ENCODE data around the gene HLA-DMA.

HLA-DMA gene

DNA sequence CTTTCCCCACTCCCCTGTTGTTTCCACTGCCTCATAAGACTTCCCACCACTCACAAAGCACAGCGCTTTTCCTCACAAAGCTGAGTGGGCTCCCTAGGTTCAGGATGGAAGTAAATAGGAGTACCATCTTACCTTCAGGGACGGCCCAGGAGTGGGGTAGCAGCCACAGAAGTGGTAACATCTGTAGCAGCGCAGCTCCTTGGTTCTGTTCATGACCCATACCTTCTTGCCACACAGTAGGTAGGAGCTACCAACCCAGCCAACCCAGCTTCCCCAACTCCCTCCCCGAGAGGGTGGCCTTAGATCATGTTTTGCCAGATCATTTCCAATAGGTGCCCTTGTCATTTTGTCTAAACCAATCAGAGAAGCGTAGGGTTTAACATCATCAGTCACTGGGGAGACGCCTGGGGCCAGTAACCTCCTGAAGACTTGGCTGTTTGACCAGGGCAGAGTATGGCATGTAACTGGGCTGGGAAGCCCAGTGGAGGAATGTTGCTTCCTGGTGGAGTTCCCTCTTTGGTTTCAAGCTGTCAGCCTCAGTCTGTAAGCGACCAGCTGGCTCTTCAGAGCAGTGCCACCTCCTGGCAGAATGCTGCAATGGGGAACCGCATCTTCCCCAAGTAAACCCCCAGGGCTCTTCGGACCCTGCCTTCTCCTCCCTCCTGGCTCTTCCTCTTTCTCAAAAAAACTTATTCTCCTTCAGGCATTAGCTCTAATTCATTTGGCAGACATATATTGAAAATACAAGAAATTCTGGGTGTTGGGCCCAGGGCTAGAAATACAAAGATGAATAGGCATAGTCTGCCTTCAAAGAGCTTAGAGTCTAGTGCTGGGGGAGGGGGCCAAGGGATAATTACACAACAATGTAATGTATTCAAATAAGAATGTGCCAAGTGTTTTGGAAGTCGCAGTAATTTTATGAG, at the start of gene HLA-DMA:
Gene HLA-DMA, minus strand, starts transcription at position 281 of the 923 bp plus-strand sequence. Its CDS starts 61 bp downstream, at position 220.
- DNase-seq (ENCODE audit: low spot score), result peak; percentile 93

DNA sequence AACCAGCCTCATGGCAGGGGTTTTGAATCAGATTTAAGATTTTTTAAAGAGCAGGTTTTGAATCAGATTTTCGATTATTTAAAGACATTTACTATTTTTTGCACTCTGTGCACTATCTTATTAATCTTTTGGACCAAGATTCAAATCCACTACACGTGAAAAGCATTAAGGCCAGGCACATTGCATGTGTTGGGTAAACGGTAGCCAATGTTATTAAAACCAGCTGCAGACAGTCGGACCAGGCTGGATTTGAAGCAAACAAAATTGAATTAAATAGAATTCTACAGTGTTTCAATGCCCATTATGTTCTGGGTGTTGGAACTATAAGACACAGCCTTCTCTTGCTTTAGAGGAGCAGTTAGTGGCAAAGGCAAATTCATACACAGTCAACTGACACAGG, 48.8 kb upstream of the HLA-DMA start:
- DNase-seq (ENCODE audit: low spot score), result no peak

DNA sequence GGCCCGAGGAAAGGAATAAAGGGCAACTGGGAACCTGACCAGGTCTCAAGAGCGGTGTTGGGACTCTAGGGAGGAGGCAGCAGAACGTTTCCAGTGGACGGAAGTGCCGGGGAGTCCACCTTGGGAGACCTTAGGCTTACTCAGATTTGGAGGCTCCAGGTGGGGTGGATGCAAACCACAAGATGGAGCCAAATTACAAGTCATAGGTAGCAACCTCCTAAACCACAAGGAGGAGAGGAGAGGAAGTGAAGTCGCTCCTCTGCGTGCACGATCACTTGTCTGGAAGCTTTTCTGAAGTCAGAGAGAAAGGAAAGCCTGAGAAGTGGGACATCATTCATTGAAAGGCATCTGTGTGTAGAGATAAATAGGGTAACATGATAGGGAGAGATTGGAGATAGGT, 47.2 kb upstream of the HLA-DMA start:
- DNase-seq (ENCODE audit: low spot score), result no peak

DNA sequence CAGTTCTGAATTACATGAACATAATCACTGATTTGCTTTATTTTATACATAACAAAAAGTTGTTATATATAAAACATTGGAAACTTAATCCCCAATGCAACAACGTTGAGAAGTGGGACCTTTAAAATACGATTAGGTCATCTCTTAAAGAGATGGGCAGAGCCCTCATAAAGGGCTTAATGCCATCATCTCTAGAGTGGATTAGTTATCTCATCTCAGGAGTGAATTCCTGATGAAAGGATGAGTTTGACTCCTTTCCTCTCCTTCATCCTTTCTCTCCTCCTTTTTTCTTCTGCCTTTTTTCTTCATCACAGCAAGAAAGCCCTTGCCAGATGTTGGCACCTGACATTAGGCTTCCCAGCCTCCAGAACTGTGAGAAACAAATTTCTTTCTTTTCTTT, 42.6 kb upstream of the HLA-DMA start:
- no peak for DNase-seq (ENCODE audit: low spot score)

DNA sequence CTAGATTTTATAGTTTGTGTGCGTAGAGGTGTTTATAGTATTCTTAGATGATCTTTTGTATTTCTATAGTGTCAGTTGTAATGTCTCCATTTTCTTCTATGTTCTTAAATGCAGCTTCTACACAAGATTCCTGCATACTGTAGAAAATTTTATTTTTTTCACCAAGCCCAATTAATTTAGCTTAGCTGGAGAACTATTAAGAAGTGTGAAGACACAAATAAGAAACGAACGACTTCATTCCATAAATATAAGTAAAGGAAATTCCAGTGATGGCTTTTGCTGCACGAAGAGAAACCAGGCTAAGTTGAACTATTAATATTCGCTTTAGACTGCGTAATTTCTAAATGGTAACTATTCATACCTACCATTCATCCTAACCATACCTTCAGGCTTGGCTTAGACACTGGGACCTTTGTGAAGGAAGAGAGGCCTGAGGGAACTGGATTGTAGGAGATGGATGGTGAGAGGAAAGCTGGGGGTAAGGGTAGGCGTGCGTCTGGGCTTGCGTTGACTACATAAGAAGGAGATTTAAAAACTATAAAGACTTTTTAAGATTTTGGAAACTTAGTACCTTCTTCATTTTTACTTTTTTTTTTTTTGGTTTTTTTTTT, 40.6 kb upstream of the HLA-DMA start:
- no peak for DNase-seq (ENCODE audit: low spot score)

DNA sequence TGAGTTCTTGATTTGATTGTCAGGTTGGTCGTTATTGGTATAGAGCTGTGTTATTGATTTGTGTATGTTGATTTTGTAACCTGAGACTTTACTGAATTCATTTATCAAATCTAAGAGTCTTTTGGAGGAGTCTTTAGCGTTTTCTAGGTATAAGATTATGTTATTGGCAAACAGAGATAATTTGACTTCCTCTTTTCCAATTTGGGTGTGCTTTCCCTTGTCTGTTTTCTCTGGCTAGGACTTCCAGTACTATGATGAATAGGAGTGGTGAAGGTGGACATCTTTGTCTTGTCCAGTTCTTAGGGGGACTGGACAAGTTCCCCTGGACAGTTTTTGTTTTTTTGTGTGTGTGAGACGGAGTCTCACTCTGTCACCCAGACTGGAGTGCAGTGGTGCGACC, 39.1 kb upstream of the HLA-DMA start:
- DNase-seq (ENCODE audit: low spot score), result no peak

DNA sequence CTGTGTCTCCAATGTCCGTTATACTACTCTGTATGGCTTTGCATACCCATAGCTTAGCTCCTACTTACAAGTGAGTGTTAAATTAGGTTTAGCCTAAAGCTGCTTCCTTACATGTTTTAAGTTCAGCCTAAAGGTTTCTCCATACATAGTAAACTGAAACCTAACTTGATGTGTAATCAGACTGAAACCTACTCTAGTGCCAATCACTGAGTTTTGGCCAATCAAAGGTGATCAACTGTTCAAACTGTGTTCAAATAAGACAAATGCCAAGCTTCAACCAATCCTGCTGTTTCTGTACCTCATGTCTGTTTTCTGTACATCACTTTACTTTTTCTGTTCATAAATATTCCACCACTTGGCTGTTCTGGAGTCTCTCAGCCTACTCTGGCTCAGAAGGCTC, 36.5 kb upstream of the HLA-DMA start:
- DNase-seq (ENCODE audit: low spot score), result no peak

DNA sequence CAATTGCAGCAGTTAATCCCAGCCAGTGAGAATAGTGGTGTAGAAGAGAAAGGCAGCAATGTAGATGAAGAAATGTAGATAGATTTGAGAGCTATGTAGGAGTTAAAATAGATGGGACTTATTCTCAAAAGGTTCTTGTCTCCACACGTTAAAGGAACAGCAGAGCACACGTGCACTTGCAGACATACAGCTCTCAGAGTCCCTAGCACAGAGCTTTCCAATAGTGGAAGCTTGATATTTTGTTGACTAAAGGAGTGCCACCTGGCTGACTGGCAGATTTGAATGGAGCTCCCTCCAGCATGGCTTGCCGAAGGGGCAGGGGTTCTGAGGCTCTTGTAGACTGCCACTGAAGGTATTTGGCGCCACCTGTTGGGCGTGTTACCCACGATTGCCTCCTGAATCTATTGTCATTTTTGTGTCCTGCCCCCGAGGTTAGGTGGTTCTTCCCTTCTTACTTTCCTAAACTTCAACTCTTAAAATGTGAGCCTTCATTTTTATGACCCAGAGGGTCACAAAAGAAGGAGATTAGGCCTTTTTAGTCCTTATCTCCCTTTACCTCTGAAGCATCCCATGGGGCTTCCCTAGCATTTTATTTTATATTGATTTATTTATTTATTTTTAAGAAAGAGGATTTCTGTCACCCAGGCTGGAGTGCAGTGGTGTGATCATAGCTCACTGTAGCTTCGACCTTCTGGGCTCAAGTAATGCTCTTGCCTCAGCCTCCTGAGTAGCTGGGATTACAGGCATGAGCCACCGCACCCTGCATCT, 31.9 kb upstream of the HLA-DMA start:
- peak; percentile 83 for DNase-seq (ENCODE audit: low spot score)

DNA sequence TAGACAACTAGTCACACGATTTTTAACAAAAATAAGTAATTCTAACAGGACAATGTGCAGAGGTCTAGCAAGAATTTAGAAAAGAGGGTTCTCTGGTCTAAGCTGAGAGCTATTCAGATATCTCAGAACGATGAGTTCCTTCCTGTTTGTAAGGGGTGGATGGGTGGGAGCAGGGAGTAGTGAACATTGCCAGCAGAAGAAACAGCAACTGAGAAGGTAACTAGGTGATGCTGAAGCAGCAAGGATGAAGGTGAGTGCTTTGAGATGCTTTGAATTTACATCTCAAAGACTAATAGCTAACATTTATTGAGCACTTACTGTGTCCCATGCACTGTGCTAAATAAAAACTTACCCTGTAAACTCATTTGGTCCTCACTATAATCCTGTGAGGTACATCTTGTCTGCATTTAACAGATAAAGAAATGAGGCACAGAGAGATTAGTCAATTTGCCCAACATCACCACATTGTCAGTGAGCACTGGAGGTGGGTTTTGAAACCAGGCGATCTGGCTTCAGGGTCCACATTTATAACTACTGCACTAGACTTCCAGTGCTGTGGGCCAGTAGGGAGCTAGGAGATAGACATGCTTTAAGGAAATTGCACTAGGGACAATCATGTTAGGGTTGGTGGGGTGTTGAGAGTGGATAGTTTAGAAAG, 31.2 kb upstream of the HLA-DMA start:
- DNase-seq (ENCODE audit: low spot score), result no peak

DNA sequence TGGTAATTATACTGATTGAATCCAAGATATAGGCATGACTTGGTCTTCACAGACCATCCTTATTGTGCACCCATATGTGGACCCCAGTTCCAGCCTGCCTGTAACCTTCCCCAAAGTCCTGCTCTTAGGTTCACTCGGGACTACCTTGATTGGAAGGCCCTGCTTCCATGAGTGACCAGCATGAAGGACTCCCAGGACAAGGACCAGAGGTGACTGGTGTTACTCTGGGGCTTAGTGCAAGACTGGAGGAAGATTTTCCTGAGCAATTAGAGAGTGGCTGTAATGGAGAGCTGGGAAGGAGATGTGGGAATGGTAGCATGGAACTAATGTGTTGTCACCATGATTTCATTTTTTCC, 30.6 kb upstream of the HLA-DMA start:
- no peak for DNase-seq (ENCODE audit: low spot score)

DNA sequence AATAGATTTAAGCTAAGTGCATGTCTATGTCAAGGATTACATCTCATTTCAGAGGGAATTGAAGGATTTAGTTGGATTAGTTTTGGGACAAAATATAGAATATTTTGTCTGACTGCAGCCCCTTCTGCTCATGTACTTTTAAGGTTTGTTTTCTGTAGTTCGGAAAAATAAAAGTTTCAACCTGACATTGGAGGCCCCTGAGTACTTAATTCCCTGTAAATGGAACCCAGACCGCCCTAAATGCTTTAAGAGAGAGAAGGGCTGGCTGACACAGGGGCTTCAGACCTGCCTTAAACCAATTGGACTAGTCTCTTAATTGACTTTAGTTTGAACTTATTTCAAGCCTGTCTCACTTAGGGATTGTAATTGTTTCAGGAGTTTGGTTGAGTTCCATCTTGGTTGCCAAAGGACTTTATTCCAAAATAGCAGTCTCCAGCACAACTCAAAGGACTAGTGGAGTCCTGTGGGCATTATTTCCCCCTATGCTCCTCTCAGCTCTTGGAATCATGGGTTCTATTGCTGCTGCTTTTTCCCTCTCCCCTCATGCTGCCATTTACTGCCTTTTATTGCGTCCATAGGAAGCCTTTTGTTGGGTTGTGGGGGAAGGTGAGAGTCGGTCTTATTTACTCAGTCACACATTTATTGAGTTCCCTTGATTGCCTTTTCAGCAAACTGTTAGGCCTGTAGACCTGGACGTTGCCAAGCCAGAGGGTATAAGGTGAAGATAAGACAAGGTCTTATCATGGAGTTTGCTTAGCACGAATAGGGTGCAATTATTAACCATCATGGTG, 30.0 kb upstream of the HLA-DMA start:
- DNase-seq (ENCODE audit: low spot score), result no peak

DNA sequence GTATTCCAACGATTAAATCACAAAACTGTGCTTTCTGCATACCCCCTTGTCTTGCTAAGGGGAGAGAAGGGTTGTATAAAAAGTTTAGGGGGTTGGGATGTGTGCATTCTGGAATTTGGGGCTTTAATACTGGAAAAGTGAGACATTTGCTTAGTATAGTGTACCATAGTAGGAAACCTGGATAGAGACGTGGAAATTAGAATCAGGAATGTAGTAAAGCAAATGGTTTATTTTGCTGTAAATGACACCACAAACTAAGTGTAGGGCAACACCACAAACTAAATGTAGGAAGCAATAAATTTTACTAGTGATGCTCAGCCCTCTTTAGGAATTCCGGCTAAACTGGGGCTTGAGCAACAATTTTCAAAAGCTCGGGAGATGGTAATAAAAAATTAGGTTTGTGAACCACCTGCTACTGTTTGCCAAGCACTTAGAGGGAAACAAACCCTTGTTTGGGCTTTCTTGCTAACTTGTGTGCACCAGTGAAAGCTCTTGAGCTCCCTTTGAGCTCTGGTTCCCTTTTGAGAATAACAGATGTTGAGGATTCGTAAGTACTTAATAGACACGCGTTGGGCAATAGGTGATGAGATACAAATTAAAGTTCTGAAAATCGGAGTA, 29.3 kb upstream of the HLA-DMA start:
- no peak for DNase-seq (ENCODE audit: low spot score)

DNA sequence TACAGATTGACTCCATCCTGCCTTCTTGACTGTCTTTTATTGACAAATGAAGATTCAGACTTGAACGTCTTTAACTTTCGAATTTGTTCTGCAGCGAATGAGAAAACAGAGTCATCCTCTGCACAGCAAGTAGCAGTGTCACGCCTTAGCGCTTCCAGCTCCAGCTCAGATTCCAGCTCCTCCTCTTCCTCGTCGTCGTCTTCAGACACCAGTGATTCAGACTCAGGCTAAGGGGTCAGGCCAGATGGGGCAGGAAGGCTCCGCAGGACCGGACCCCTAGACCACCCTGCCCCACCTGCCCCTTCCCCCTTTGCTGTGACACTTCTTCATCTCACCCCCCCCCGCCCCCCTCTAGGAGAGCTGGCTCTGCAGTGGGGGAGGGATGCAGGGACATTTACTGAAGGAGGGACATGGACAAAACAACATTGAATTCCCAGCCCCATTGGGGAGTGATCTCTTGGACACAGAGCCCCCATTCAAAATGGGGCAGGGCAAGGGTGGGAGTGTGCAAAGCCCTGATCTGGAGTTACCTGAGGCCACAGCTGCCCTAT, 27.7 kb upstream of the HLA-DMA start:
- no peak for DNase-seq (ENCODE audit: low spot score)

DNA sequence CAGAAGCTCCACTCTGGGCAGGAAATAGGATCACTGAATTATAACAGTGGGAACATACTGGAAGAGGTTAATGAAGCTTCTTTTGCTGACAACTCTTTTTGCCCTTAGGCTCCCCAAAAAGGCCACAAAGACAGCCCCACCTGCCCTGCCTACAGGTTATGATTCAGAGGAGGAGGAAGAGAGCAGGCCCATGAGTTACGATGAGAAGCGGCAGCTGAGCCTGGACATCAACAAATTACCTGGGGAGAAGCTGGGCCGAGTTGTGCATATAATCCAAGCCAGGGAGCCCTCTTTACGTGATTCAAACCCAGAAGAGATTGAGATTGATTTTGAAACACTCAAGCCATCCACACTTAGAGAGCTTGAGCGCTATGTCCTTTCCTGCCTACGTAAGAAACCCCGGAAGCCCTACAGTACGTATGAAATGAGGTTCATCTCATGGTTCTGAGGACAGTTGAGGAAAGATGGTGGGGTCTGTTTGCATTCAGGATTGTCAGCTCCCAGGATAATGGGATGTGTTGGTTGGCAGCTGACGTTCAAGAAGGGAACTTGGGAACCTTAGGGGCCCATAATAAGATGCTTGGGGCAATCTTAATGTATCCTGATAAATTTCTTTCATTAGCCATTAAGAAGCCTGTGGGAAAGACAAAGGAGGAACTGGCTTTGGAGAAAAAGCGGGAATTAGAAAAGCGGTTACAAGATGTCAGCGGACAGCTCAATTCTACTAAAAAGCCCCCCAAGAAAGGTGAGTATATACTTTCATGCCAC, 27.0 kb upstream of the HLA-DMA start:
- no peak for DNase-seq (ENCODE audit: low spot score)

DNA sequence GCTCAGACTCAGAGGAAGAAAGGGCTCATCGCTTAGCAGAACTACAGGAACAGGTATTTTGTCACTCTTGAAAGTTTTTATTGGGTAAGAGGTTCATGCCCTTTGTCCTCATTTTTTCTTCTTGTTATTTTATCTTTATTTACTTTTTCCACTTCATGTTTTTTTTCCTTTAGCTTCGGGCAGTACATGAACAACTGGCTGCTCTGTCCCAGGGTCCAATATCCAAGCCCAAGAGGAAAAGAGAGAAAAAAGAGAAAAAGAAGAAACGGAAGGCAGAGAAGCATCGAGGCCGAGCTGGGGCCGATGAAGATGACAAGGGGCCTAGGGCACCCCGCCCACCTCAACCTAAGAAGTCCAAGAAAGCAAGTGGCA, 25.0 kb upstream of the HLA-DMA start:
- no peak for DNase-seq (ENCODE audit: low spot score)

DNA sequence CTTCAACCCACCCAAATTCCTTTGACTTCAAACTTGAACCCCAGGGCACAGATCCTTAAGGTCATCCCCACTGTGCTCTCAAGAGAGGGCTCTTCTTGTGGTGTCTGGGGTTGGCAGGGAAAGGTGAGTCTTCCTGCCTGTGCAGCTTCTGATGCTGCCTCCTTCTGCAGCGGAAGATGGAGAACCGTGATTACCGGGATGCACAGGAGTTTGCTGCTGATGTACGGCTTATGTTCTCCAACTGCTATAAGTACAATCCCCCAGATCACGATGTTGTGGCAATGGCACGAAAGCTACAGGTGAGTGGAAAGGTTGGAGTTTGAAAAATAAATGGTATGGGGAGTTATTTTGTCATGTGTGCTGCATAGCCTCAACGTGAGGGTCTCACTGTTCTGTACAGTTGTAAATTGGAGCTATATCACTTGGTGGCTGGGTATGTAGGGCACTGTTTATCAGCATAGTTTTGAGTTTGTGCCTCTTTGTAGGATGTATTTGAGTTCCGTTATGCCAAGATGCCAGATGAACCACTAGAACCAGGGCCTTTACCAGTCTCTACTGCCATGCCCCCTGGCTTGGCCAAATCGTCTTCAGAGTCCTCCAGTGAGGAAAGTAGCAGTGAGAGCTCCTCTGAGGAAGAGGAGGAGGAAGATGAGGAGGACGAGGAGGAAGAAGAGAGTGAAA, 24.5 kb upstream of the HLA-DMA start:
- no peak for DNase-seq (ENCODE audit: low spot score)

DNA sequence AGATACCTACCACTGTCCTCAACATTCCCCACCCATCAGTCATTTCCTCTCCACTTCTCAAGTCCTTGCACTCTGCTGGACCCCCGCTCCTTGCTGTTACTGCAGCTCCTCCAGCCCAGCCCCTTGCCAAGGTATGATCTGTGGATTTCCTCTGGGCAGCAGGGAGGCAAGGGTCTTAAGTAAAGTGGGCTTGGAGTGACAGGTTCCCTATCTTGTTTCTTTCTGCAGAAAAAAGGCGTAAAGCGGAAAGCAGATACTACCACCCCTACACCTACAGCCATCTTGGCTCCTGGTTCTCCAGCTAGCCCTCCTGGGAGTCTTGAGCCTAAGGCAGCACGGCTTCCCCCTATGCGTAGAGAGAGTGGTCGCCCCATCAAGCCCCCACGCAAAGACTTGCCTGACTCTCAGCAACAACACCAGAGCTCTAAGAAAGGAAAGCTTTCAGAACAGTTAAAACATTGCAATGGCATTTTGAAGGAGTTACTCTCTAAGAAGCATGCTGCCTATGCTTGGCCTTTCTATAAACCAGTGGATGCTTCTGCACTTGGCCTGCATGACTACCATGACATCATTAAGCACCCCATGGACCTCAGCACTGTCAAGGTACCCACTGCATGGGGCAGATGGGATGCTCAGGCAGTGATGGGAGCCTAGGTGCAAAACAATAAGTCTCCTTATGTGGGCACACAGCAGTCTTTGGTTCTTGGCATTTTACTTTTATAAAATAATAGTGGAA, 23.6 kb upstream of the HLA-DMA start:
- DNase-seq (ENCODE audit: low spot score), result no peak

DNA sequence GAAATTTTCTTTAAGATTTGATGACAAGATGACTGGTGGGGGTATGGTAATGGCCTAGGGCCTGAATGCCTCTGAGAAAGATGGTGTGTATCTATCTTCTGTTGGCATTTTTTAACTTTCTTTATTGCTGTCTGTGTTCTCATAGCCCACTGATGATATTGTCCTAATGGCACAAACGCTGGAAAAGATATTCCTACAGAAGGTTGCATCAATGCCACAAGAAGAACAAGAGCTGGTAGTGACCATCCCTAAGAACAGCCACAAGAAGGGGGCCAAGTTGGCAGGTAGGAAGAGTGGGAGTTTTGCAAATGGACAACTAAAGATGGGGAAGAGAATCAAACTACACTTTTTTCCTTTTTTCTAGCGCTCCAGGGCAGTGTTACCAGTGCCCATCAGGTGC, 23.0 kb upstream of the HLA-DMA start:
- no peak for DNase-seq (ENCODE audit: low spot score)
